Psoas muscle (tissue), 8 donors: ENCODE measurements around the gene B3GAT3. TPM values are rescaled to one million over a fixed set of nuclear protein-coding genes. Genes with fewer than 3 reads are reported as not detected.

Source experiments
- ATAC-seq, 4 donors: fragments of 200-7000 bp; cut with Tn5 transposase; one replicate each; pipeline ENCODE4 v1.9.1; 2020; ENCODE audit warnings: moderate library complexity in 3 of 4, mild to moderate bottlenecking in 2 of 4
- DNase-seq, 2 donors: peaks; one replicate each; pipeline ENCODE4 v3.0.0-alpha.2; 2020
- H3K27ac ChIP-seq: fragments of 200-600 bp; one replicate; pipeline ENCODE4 v1.8.0; 2022
- H3K27me3 ChIP-seq, 3 donors: fragments of 200-600 bp in 1 of 3; one replicate each; pipeline versions ENCODE4 v1.6.1 to v1.8.0; 2013 to 2022; ENCODE audit warnings: low read length in 2 of 3, mild to moderate bottlenecking in 2 of 3, moderate library complexity in 1 of 3; ENCODE audit not compliant: insufficient read depth in 3 of 3
- H3K36me3 ChIP-seq, 2 donors: fragments of 200-600 bp in 1 of 2; one replicate each; pipeline versions ENCODE4 v1.6.1 to v1.8.0; 2013 to 2022; ENCODE audit warnings: low read depth in 1 of 2, mild to moderate bottlenecking in 1 of 2, moderate library complexity in 1 of 2; ENCODE audit not compliant: insufficient read depth in 1 of 2
- H3K4me1 ChIP-seq: fragments of 200-600 bp; one replicate; pipeline ENCODE4 v1.8.0; 2022
- H3K4me3 ChIP-seq: fragments of 200-600 bp; one replicate; pipeline ENCODE4 v1.8.0; 2022; ENCODE audit warnings: mild to moderate bottlenecking
- H3K9me3 ChIP-seq: fragments of 200-600 bp; one replicate; pipeline ENCODE4 v1.8.0; 2022
- CTCF ChIP-seq: fragments of 200-600 bp; IDR thresholded peaks from one replicate; pipeline ENCODE4 v1.8.0; 2022; ENCODE audit warnings: antibody characterized with exemption
- WGBS, 3 donors: extraction: QIAGEN DNeasy Blood & Tissue Kit; methylation state at CpG; one replicate each; pipeline versions ENCODE4 v1.1.6 to v1.1.7; 2013; 5-methylcytosine and 5-hydroxymethylcytosine counted together
- intact Hi-C, 2 donors: fragments of 100-400 bp; cut with DNase I; formaldehyde crosslinking; loops; one replicate each; pipeline versions ENCODE4 v1.11.0 to v1.14.2; 2022
- polyA plus RNA-seq, 3 donors: library from polyadenylated mRNA; stranded (reverse); fragments of 200-250 nt; gene quantifications; one replicate each; pipeline ENCODE4 v1.2.3, GENCODE V29; 2013
- total RNA-seq, 4 donors: library from RNA; stranded (reverse); fragmentation: NEBNext Ultra II Directional in 2 of 4; extraction: Animal tissue kit (Norgen Biotek cat#: 25700) in 2 of 4; gene quantifications; one replicate each; pipeline versions ENCODE4 v1.2.1 to v1.2.4, GENCODE V29; 2021 to 2023
- donor health status: healthy with polysubstance abuse.
- donor health status: DM: no; HTN: no; CAD: no; lungs with moderate emphysema.
- donor health status: Bipolar disorder and iron deficiency.
- donor health status: healthy.
- donor health status: DM: yes; HTN: yes; CAD: no.
- donor health status: DM: no; HTN: no; CAD: no.
- donor health status: DM: no; HTN: no; CAD: no.
- donor health status: DM: yes; HTN: yes; CAD: no.

B3GAT3 gene
- total and polyA plus RNA-seq, 7 donors, result 7.4 to 37.6 (median 11.7) TPM

GRCh38 chr11:62580959-62581715, 40.6 kb downstream of the B3GAT3 start:
- peak in 1 of 2 donors; percentile 54 for DNase-seq
- H3K27me3 ChIP-seq, result no peaks in the 10 kb centered on the region
- intact Hi-C loops, result no loop called here
- no peak overlapping the region for H3K4me3 ChIP-seq
- peak overlapping the region; percentile 23 for H3K27ac ChIP-seq
- H3K36me3 ChIP-seq, result peaks cover 0 to 91% of the 10 kb centered on the region in 2 donors
- WGBS, 3 donors, result 80 to 81% (median 81%) methylated on average over 18 of the region's 18 CpGs
- TF ChIP-seq CTCF, result no peak
- ATAC-seq, result peak; percentile 53 to 83 (median 68)
- peaks cover 21% of the 10 kb centered on the region for H3K4me1 ChIP-seq
- no peaks in the 10 kb centered on the region for H3K9me3 ChIP-seq

- 83 to 88% (median 85%) methylated on average over 2 of the region's 2 CpGs for WGBS, 3 donors
- no peak for TF ChIP-seq CTCF
- H3K36me3 ChIP-seq, result peaks cover 3 to 78% of the 10 kb centered on the region in 2 donors
Measured at GRCh38 chr11:62579252-62579651, 42.5 kb downstream of the B3GAT3 start.

GRCh38 chr11:62578541-62578940, 43.2 kb downstream of the B3GAT3 start:
- 95 to 97% (median 95%) methylated on average over 11 of the region's 11 CpGs for WGBS, 3 donors
- Histone ChIP-seq H3K4me3 (no peak overlapping the region), H3K4me1 (peaks cover 39% of the 10 kb centered on the region), H3K9me3 (no peaks in the 10 kb centered on the region), H3K27ac (peak overlapping the region; percentile 46), H3K27me3 (no peaks in the 10 kb centered on the region), H3K36me3 (peaks cover 3 to 72% of the 10 kb centered on the region in 2 donors)
- ATAC-seq, result no peak
- no peak for TF ChIP-seq CTCF
- peak in 1 of 2 donors; percentile 47 for DNase-seq
- intact Hi-C loops, result loop anchor here in 1 of 2 donors (10.0 kb wide), 1 partner anchor 276 kb away; no protein-coding TSS in a partner anchor

More at GRCh38 chr11:62579252-62579651, 42.5 kb downstream of the B3GAT3 start:
- peak overlapping the region; percentile 46 for H3K27ac ChIP-seq
- H3K27me3 ChIP-seq, result no peaks in the 10 kb centered on the region
- intact Hi-C loops, result loop anchor here in 1 of 2 donors (10.0 kb wide), 1 partner anchor 276 kb away; no protein-coding TSS in a partner anchor
- peak in 1 of 4 donors; percentile 35 for ATAC-seq
- H3K4me3 ChIP-seq, result no peak overlapping the region
- DNase-seq, result no peak
- no peaks in the 10 kb centered on the region for H3K9me3 ChIP-seq
- peaks cover 38% of the 10 kb centered on the region for H3K4me1 ChIP-seq

GRCh38 chr11:62577046-62577714, 44.6 kb downstream of the B3GAT3 start:
- peak overlapping the region; percentile 90 for H3K4me3 ChIP-seq
- H3K36me3 ChIP-seq, result peaks cover 3 to 71% of the 10 kb centered on the region in 2 donors
- no peaks in the 10 kb centered on the region for H3K9me3 ChIP-seq
- H3K27me3 ChIP-seq, result no peaks in the 10 kb centered on the region
- ATAC-seq (no peak), DNase-seq (peak in 1 of 2 donors; percentile 53)
- peak overlapping the region; percentile 92 for H3K27ac ChIP-seq
- no peak for TF ChIP-seq CTCF
- peaks cover 46% of the 10 kb centered on the region for H3K4me1 ChIP-seq
- intact Hi-C loops, result loop anchor here in 1 of 2 donors (10.0 kb wide), 1 partner anchor 278 kb away; no protein-coding TSS in a partner anchor
- 68 to 73% (median 72%) methylated on average over 12 of the region's 12 CpGs for WGBS, 3 donors
